ENCODE data around the gene SRGAP2B.
"Not testable (repeated sequence)": the region's sequence is repeated elsewhere in the genome, so short reads cannot be mapped to it uniquely, and the experiment has no call there.

SRGAP2B gene

GRCh38 chr1:145114560-145115057 lies 19.5 kb upstream of the SRGAP2B start:
- H3K4me3 ChIP-seq (ENCODE audit: low read depth in 1 of 2, low read length in 1 of 2); H3K4me1 ChIP-seq (ENCODE audit: control insufficient read depth in 1 of 2, insufficient read depth in 1 of 2, low read depth in 1 of 2, low read length in 1 of 2); H3K36me3 ChIP-seq; H3K27ac ChIP-seq; H3K27me3 ChIP-seq; H3K9me3 ChIP-seq: not testable (repeated sequence)

GRCh38 chr1:145112703-145113102 lies 17.6 kb upstream of the SRGAP2B start:
- H3K4me3 ChIP-seq (ENCODE audit: low read depth in 1 of 2, low read length in 1 of 2); H3K27me3 ChIP-seq; H3K9me3 ChIP-seq: not testable (repeated sequence)

GRCh38 chr1:145111674-145112073 lies 16.5 kb upstream of the SRGAP2B start:
- not testable (repeated sequence) for H3K27me3 ChIP-seq; H3K4me1 ChIP-seq (ENCODE audit: control insufficient read depth in 1 of 2, insufficient read depth in 1 of 2, low read depth in 1 of 2, low read length in 1 of 2); H3K9me3 ChIP-seq; H3K4me3 ChIP-seq (ENCODE audit: low read depth in 1 of 2, low read length in 1 of 2); H3K36me3 ChIP-seq; H3K27ac ChIP-seq

More at GRCh38 chr1:145112703-145113102, 17.6 kb upstream of the SRGAP2B start:
- H3K4me1 ChIP-seq (ENCODE audit: control insufficient read depth in 1 of 2, insufficient read depth in 1 of 2, low read depth in 1 of 2, low read length in 1 of 2); H3K27ac ChIP-seq; H3K36me3 ChIP-seq: not testable (repeated sequence)

GRCh38 chr1:145103294-145103693 lies 8.2 kb upstream of the SRGAP2B start:
- not testable (repeated sequence) for H3K4me1 ChIP-seq (ENCODE audit: control insufficient read depth in 1 of 2, insufficient read depth in 1 of 2, low read depth in 1 of 2, low read length in 1 of 2); H3K36me3 ChIP-seq; H3K27ac ChIP-seq; H3K27me3 ChIP-seq; H3K4me3 ChIP-seq (ENCODE audit: low read depth in 1 of 2, low read length in 1 of 2); H3K9me3 ChIP-seq

GRCh38 chr1:145101725-145102124 lies 6.6 kb upstream of the SRGAP2B start:
- H3K9me3 ChIP-seq; H3K4me1 ChIP-seq (ENCODE audit: control insufficient read depth in 1 of 2, insufficient read depth in 1 of 2, low read depth in 1 of 2, low read length in 1 of 2); H3K27ac ChIP-seq; H3K27me3 ChIP-seq; H3K4me3 ChIP-seq (ENCODE audit: low read depth in 1 of 2, low read length in 1 of 2); H3K36me3 ChIP-seq: not testable (repeated sequence)

- not testable (repeated sequence) for H3K9me3 ChIP-seq; H3K4me1 ChIP-seq (ENCODE audit: control insufficient read depth in 1 of 2, insufficient read depth in 1 of 2, low read depth in 1 of 2, low read length in 1 of 2); H3K27me3 ChIP-seq; H3K27ac ChIP-seq; H3K36me3 ChIP-seq
- peak overlapping the region; percentile 47 to 57 for H3K4me3 ChIP-seq (ENCODE audit: low read depth in 1 of 2, low read length in 1 of 2)
Measured at GRCh38 chr1:145094655-145095211, 395 bp downstream of the SRGAP2B start.

- H3K27ac ChIP-seq = not testable (repeated sequence)
- peak overlapping the region; percentile 46 to 54 for H3K4me3 ChIP-seq (ENCODE audit: low read depth in 1 of 2, low read length in 1 of 2)
Measured at GRCh38 chr1:145093517-145094149, 1.5 kb downstream of the SRGAP2B start.

GRCh38 chr1:145082483-145083255 lies 12.5 kb downstream of the SRGAP2B start:
- H3K27me3 ChIP-seq; H3K9me3 ChIP-seq; H3K4me3 ChIP-seq (ENCODE audit: low read depth in 1 of 2, low read length in 1 of 2); H3K36me3 ChIP-seq; H3K4me1 ChIP-seq (ENCODE audit: control insufficient read depth in 1 of 2, insufficient read depth in 1 of 2, low read depth in 1 of 2, low read length in 1 of 2): not testable (repeated sequence)
- H3K27ac ChIP-seq = peak overlapping the region; percentile 46

More at GRCh38 chr1:145093517-145094149, 1.5 kb downstream of the SRGAP2B start:
- H3K27me3 ChIP-seq; H3K36me3 ChIP-seq; H3K9me3 ChIP-seq; H3K4me1 ChIP-seq (ENCODE audit: control insufficient read depth in 1 of 2, insufficient read depth in 1 of 2, low read depth in 1 of 2, low read length in 1 of 2): not testable (repeated sequence)

GRCh38 chr1:145080193-145080592 lies 14.9 kb downstream of the SRGAP2B start:
- not testable (repeated sequence) for H3K4me1 ChIP-seq (ENCODE audit: control insufficient read depth in 1 of 2, insufficient read depth in 1 of 2, low read depth in 1 of 2, low read length in 1 of 2); H3K27ac ChIP-seq; H3K9me3 ChIP-seq; H3K27me3 ChIP-seq; H3K4me3 ChIP-seq (ENCODE audit: low read depth in 1 of 2, low read length in 1 of 2); H3K36me3 ChIP-seq

- H3K4me3 ChIP-seq (ENCODE audit: low read depth in 1 of 2, low read length in 1 of 2); H3K9me3 ChIP-seq; H3K27me3 ChIP-seq: not testable (repeated sequence)
Measured at GRCh38 chr1:145079737-145080136, 15.4 kb downstream of the SRGAP2B start.

GRCh38 chr1:145078787-145079370 lies 16.2 kb downstream of the SRGAP2B start:
- not testable (repeated sequence) for H3K4me1 ChIP-seq (ENCODE audit: control insufficient read depth in 1 of 2, insufficient read depth in 1 of 2, low read depth in 1 of 2, low read length in 1 of 2); H3K9me3 ChIP-seq; H3K36me3 ChIP-seq; H3K27ac ChIP-seq; H3K4me3 ChIP-seq (ENCODE audit: low read depth in 1 of 2, low read length in 1 of 2); H3K27me3 ChIP-seq

More at GRCh38 chr1:145079737-145080136, 15.4 kb downstream of the SRGAP2B start:
- not testable (repeated sequence) for H3K36me3 ChIP-seq; H3K27ac ChIP-seq; H3K4me1 ChIP-seq (ENCODE audit: control insufficient read depth in 1 of 2, insufficient read depth in 1 of 2, low read depth in 1 of 2, low read length in 1 of 2)

GRCh38 chr1:145077872-145078786 lies 17.0 kb downstream of the SRGAP2B start:
- not testable (repeated sequence) for H3K27ac ChIP-seq

GRCh38 chr1:145076877-145077276 lies 18.3 kb downstream of the SRGAP2B start:
- not testable (repeated sequence) for H3K36me3 ChIP-seq; H3K4me3 ChIP-seq (ENCODE audit: low read depth in 1 of 2, low read length in 1 of 2); H3K27ac ChIP-seq; H3K4me1 ChIP-seq (ENCODE audit: control insufficient read depth in 1 of 2, insufficient read depth in 1 of 2, low read depth in 1 of 2, low read length in 1 of 2); H3K9me3 ChIP-seq; H3K27me3 ChIP-seq

More at GRCh38 chr1:145077872-145078786, 17.0 kb downstream of the SRGAP2B start:
- H3K9me3 ChIP-seq; H3K4me1 ChIP-seq (ENCODE audit: control insufficient read depth in 1 of 2, insufficient read depth in 1 of 2, low read depth in 1 of 2, low read length in 1 of 2); H3K36me3 ChIP-seq; H3K4me3 ChIP-seq (ENCODE audit: low read depth in 1 of 2, low read length in 1 of 2); H3K27me3 ChIP-seq: not testable (repeated sequence)
